IPS-11a (cell line): ENCODE data around the gene DNAJB12.
A peak's percentile ranks its signal among the peaks of the same experiment; 100 is the strongest.
"Not testable (repeated sequence)": the region's sequence is repeated elsewhere in the genome, so short reads cannot be mapped to it uniquely, and the experiment has no call there.

Experiments
- H3K4me3 ChIP-seq: one replicate; pipeline ENCODE4 v1.5.1; 2013; ENCODE audit warnings: low read depth, low read length, control low read depth

The DNAJB12 gene

DNA sequence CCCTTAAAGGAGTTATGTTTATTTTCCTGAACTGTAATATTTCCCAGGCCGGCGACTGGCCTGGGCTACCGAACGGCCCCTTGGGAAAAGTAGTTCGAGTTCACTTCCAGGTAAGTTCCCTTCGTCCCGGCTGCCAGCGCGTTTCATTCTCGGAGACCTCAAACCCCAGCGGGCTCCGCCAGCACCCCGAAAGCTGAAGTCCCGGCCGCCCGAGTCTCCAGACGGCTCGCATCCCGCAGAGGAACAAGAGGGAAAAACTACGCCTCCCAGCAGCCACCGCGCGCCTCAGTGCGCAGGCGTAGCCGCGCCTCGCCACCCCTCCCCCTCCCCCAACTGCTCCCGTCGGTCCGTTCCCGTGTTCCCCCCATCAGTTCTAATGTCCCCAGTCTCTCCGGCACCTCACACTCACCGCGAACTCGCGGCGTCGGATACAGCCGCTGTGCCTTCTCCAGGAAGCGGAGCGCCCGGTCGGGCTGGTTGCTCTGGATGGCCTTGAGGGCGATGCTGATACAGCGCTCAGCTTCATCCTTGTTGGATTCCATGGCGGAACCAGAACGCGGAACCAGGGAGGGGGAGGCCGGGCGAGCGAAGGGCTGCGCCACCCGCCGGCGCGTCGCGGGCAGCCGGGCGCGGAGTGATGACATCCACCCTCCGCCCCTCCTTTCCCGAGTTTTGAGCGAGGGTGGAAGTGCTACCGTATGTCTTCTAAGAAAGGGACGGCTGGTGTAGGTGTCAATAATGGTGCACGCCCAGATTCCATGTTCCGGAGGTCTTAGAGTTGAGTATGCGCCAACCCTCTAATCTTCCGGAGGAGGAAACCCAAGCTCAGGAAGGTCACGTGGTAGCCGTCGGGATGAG is at the start of gene DNAJB12:
Gene DNAJB12, minus strand, starts transcription at position 564 of the 858 bp plus-strand sequence. Its CDS starts 22 bp downstream, at position 542.
- H3K4me3 ChIP-seq = peak within 1 kb of the TSS; percentile 89

- H3K4me3 ChIP-seq = not testable (repeated sequence)
Observed at GRCh38 chr10:72395581-72395980, 40.9 kb upstream of the DNAJB12 start.

GRCh38 chr10:72392571-72392970 is 37.9 kb upstream of the DNAJB12 start:
- H3K4me3 ChIP-seq = no peak overlapping the region

DNA sequence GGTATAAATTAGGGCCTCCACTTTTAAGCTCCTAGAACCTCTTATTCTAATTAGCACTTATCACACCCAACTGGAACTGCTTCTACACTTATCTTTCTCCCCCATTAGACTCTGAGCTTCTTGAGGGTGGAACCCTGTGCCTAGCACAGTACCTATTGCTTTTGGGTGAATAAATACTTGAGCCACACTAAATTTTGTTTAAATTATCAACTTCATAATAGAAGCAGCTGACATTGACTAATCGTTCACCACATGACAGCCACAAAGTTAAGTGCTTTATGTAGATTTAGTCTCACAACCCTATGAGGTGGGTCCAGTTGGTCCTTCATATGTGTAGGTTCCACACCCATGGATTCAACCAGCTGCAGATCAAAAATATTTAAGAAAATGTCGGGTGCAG is 36.0 kb upstream of the DNAJB12 start:
- H3K4me3 ChIP-seq = no peak overlapping the region

- H3K4me3 ChIP-seq = no peak overlapping the region
Observed at GRCh38 chr10:72389716-72390115, 35.0 kb upstream of the DNAJB12 start.

- H3K4me3 ChIP-seq = no peak overlapping the region
Observed at GRCh38 chr10:72389014-72389413, 34.3 kb upstream of the DNAJB12 start.

GRCh38 chr10:72388062-72388461 is 33.3 kb upstream of the DNAJB12 start:
- H3K4me3 ChIP-seq = no peak overlapping the region

- H3K4me3 ChIP-seq = no peak overlapping the region
Observed at GRCh38 chr10:72386916-72387586, 32.3 kb upstream of the DNAJB12 start.

- H3K4me3 ChIP-seq = no peak overlapping the region
Observed at GRCh38 chr10:72385724-72386123, 31.0 kb upstream of the DNAJB12 start.

DNA sequence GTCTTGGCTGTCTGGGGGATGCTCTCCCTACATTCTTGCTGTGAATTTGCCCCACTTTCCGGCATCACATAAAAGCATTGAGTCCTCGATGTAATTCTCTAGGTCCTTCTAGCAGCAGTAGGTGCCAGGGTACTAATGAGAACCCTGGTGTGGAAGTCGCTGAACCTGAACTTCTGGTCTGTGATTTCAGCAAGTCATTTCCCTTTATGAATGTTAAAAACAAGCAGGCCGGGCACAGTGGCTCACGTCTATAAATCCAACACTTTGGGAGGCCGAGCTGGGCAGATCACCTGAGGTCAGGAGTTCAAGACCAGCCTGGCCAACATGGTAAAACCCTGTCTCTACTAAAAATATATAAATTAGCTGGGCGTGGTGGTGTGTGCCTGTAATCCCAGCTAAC is 30.3 kb upstream of the DNAJB12 start:
- H3K4me3 ChIP-seq = not testable (repeated sequence)

DNA sequence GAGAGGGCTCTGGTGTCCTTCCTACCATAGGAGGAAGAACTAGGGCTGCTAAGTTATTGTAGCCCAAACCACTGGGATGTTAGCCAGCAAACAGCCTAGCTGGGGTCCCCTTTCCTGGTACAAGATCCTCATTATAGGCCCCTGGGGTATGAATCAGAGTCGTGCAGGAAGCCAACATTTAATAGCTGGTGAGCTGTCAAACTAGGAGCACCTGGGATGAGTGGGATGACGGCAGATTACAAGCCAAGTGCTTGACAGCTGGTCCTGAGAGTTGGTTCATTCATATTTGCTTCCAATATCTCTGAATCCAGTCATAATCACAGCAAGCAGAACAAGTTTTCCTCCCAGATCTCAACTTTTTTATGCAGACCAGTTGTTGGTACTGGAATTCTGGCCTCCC is 25.1 kb upstream of the DNAJB12 start:
- no peak overlapping the region for H3K4me3 ChIP-seq

- no peak overlapping the region for H3K4me3 ChIP-seq
Observed at GRCh38 chr10:72379062-72379461, 24.3 kb upstream of the DNAJB12 start.

GRCh38 chr10:72375585-72375984 is 20.9 kb upstream of the DNAJB12 start:
- no peak overlapping the region for H3K4me3 ChIP-seq

DNA sequence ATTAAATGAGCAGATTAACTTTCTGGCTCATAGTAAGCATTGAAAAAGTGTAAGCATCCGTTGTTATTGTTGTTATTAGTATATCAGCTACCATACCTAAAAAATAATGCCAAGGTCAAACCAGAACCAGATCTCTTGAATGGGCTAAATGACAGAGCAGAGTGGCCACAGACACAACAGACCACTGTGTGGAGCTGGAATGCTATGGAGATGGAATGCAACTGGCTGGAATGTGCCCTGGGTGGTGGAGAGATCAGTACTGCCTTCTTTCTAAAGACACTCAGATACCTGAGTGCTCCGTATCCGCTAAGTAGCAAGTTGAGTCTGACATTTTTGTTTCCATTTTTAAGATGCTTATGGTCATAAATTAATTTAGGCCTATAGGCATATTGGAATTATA is 20.5 kb upstream of the DNAJB12 start:
- no peak overlapping the region for H3K4me3 ChIP-seq

GRCh38 chr10:72370201-72370722 is 15.5 kb upstream of the DNAJB12 start:
- no peak overlapping the region for H3K4me3 ChIP-seq

DNA sequence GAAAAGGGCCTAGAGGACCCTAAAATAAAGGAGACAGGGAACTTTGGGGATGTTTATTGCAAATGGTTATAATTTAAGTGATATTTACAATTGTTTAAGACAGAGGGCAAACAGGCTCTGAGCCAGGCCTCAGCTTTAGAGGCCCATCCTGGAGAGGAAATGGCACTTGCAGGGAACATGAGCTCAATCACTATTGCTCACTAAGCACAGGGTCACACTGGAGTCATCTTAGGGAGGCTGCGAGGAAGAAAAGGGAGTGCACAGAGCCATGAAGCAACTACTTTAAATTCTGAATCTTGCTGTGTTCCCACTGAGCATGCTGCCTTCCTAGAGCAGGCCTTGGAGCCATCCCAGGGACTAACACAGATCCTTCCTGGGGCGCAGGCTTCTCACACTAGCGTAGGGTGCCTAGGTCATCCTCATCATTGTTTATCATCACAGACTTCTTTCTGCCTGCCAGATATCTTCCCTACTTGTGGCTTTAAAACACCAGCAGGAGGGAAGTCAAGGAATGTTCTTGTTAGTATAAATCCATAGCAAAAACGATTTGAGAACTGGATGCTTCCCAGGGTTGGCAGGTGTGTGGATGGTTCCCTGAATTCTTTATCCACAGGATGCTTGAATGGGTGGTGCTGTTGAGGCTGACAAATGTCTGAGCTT is 12.7 kb upstream of the DNAJB12 start:
- no peak overlapping the region for H3K4me3 ChIP-seq

DNA sequence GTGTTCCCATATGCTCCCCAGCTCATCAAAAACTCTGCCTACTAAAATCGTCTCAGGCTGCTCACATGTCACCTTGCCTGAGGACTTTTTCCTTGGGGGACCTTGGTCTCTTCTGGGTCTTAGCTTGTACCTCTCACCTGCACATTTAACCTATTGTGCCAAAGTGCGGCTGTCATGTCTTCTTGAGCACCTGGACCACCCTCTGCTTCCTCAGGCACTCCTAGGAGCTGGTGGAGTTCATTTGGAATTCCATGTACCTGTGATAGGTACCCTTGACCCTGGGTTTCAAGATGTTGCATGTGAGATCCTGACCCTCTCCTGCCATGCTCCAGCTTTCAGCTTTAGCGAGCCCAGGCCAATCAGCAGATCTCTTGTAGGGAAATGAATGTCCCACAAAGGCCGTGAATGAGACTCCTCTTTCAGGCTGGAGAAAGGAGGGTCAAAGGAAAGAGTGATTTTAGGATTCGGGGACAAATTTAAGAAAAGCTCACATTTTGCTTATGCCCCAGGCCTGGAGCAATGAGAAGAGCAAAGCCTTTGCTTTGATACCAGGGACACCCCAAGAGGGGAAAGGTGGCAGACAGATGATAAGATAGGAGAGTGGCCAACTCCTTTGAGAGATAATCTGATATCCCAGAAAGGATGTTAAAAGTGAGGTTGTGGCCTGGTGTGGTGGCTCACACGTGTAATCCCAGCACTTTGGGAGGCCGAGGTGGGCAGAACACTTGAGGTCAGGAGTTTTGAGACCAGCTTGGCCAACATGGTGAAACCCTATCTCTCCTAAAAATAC is 10.6 kb upstream of the DNAJB12 start:
- H3K4me3 ChIP-seq = no peak overlapping the region

- H3K4me3 ChIP-seq = no peak overlapping the region
Observed at GRCh38 chr10:72364239-72364777, 9.6 kb upstream of the DNAJB12 start.

DNA sequence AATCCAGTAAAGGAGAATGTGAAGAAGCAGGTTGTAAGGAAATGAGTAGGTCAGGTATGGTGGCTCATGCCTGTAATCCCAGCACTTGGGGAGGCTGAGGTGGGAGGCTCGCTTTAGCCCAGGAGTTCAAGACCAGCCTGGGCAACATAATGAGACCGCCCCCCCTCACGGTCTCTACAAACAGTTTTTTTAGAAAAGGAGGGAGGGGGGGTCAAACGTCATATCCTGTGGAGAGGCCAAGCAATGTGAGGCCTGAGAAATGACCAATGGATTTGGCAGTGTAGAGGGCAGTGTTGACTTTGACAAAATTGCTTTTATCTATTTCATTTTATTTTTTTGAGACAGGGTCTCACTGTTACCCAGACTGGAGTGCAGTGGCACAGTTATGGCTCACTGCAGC is 2.3 kb upstream of the DNAJB12 start:
- no peak overlapping the region for H3K4me3 ChIP-seq

GRCh38 chr10:72356115-72356514 is 1.4 kb upstream of the DNAJB12 start:
- no peak overlapping the region for H3K4me3 ChIP-seq

DNA sequence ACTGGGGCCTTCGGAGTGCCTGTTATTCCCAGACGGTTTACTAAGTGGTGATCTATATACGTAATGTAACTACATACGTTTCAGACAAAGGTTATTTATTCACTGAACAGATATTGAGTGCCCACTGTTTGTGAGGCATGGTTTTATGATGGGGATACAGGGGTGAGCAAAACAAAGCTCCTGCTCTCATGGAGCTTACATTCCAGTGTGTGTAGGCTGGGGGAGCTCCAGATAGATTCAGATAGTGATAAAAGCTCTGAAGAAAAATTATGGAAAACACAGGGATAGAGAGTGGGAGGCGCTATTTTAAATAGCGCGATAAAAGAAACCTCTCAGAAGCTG is 466 bp upstream of the DNAJB12 start:
- H3K4me3 ChIP-seq = peak overlapping the region; percentile 89
